ENCODE results near the gene CLMN.
"Not testable (repeated sequence)": the region's sequence is repeated elsewhere in the genome, so short reads cannot be mapped to it uniquely, and the experiment has no call there.

The CLMN gene

GRCh38 chr14:95285566-95285965, 34.1 kb downstream of the CLMN start:
- no peak for DNase-seq (ENCODE audit: low read depth)

- DNase-seq (ENCODE audit: low read depth) = not testable (repeated sequence)
Measured at GRCh38 chr14:95283802-95284201, 35.9 kb downstream of the CLMN start.

- not testable (repeated sequence) for DNase-seq (ENCODE audit: low read depth)
Measured at GRCh38 chr14:95282986-95283380, 36.7 kb downstream of the CLMN start.

GRCh38 chr14:95282354-95282985, 37.2 kb downstream of the CLMN start:
- no peak for DNase-seq (ENCODE audit: low read depth)

- no peak for DNase-seq (ENCODE audit: low read depth)
Measured at GRCh38 chr14:95281560-95282176, 38.0 kb downstream of the CLMN start.

- DNase-seq (ENCODE audit: low read depth) = no peak
Measured at GRCh38 chr14:95275494-95275893, 44.2 kb downstream of the CLMN start.

GRCh38 chr14:95274874-95275273, 44.8 kb downstream of the CLMN start:
- no peak for DNase-seq (ENCODE audit: low read depth)

GRCh38 chr14:95274279-95274678, 45.4 kb downstream of the CLMN start:
- DNase-seq (ENCODE audit: low read depth) = no peak

- DNase-seq (ENCODE audit: low read depth) = no peak
Measured at GRCh38 chr14:95273001-95273978, 46.4 kb downstream of the CLMN start.

- no peak for DNase-seq (ENCODE audit: low read depth)
Measured at GRCh38 chr14:95272057-95272456, 47.7 kb downstream of the CLMN start.

GRCh38 chr14:95270203-95270602, 49.5 kb downstream of the CLMN start:
- DNase-seq (ENCODE audit: low read depth) = no peak

GRCh38 chr14:95269493-95269892, 50.2 kb downstream of the CLMN start:
- DNase-seq (ENCODE audit: low read depth) = no peak

GRCh38 chr14:95268350-95268749, 51.4 kb downstream of the CLMN start:
- DNase-seq (ENCODE audit: low read depth) = no peak

- DNase-seq (ENCODE audit: low read depth) = no peak
Measured at GRCh38 chr14:95267306-95267705, 52.4 kb downstream of the CLMN start.

- DNase-seq (ENCODE audit: low read depth) = peak; percentile 74
Measured at GRCh38 chr14:95265106-95266094, 54.3 kb downstream of the CLMN start.

- DNase-seq (ENCODE audit: low read depth) = no peak
Measured at GRCh38 chr14:95264271-95264973, 55.3 kb downstream of the CLMN start.

GRCh38 chr14:95263527-95264231, 56.0 kb downstream of the CLMN start:
- no peak for DNase-seq (ENCODE audit: low read depth)

GRCh38 chr14:95262511-95262891, 57.2 kb downstream of the CLMN start:
- DNase-seq (ENCODE audit: low read depth) = no peak

GRCh38 chr14:95261616-95262510, 57.8 kb downstream of the CLMN start:
- DNase-seq (ENCODE audit: low read depth) = no peak
